Stimulated activated naive CD8-positive, alpha-beta T cell treated with anti-CD3 and anti-CD28 coated beads, Interleukin-15, amount 100 ng/mL, for 72 hours (primary cell): ENCODE data around the gene SLC7A11.

Experiments
- ATAC-seq: fragments of 150-1000 bp; cut with Tn5 transposase; 2 replicates; pipeline ENCODE4 v1.10.0; 2021; ENCODE audit warnings: mild to moderate bottlenecking, moderate library complexity
- DNase-seq, 2 donors: peaks; one replicate each; pipeline ENCODE4 v3.0.0; 2021 to 2022
- H3K27ac Mint-ChIP-seq, 2 donors: one replicate each; pipeline ENCODE4 v1.8.0; 2022; ENCODE audit warnings: mild to moderate bottlenecking in 2 of 2, mixed read lengths in 2 of 2, moderate library complexity in 2 of 2
- H3K27me3 Mint-ChIP-seq: one replicate; pipeline ENCODE4 v1.8.0; 2022; ENCODE audit warnings: mixed read lengths
- H3K4me1 Mint-ChIP-seq: one replicate; pipeline ENCODE4 v1.8.0; 2022; ENCODE audit warnings: mild to moderate bottlenecking, mixed read lengths
- H3K4me3 Mint-ChIP-seq, 2 donors: one replicate each; pipeline ENCODE4 v1.8.0; 2022; ENCODE audit warnings: mild to moderate bottlenecking in 2 of 2, mixed read lengths in 2 of 2, moderate library complexity in 1 of 2
- H3K9me3 Mint-ChIP-seq, 2 donors: one replicate each; pipeline ENCODE4 v1.8.0; 2022; ENCODE audit warnings: mixed read lengths in 2 of 2

The SLC7A11 gene

DNA sequence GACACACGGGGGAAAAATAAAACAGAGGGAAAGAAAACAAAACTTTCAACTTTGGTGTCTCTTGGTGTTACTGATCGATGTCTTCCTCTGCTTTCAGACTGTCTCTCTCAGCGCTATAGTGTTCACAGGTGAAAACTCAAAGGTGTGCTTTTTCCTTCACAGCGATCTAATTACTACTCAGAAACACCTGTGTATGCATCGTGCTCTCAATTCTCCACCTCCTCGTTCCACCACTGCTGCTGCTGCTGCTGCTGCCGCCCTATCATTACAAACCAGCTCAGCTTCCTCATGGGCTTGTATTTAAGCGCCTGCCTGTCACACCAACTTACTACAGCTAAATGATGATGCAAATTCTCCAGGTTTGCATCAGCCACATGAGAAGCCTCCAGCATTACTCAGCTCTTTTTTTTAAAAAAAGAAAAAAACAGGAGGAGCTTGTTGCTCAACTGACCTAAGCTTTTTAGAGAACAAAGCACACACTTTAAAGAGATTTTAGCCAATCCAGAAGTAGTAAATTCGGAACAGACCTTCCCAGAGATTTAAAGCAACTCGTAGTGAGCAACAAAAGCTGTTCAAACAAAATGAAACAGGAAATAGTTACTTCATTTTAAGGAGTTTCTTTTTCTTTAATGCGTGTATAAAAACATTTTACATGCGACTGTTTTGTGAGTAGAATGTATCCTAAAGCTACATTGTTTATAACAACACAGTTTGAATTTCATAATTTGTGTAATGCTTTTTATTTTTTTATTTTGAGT is at the start of gene SLC7A11:
Gene SLC7A11, minus strand, starts transcription at position 274 of the 758 bp plus-strand sequence. CDS start 280 bp downstream, outside the sequence.
- ATAC-seq (peak; percentile 97), DNase-seq (peak; percentile 67 to 80)
- H3K4me3 Mint-ChIP-seq, result peak within 1 kb of the TSS; percentile 97
- H3K9me3 Mint-ChIP-seq, result no peaks in the 10 kb centered on the region
- no peaks in the 10 kb centered on the region for H3K27me3 Mint-ChIP-seq
- peak within 1 kb of the TSS; percentile 98 to 99 for H3K27ac Mint-ChIP-seq
- H3K4me1 Mint-ChIP-seq, result peaks cover 18% of the 10 kb centered on the region

DNA sequence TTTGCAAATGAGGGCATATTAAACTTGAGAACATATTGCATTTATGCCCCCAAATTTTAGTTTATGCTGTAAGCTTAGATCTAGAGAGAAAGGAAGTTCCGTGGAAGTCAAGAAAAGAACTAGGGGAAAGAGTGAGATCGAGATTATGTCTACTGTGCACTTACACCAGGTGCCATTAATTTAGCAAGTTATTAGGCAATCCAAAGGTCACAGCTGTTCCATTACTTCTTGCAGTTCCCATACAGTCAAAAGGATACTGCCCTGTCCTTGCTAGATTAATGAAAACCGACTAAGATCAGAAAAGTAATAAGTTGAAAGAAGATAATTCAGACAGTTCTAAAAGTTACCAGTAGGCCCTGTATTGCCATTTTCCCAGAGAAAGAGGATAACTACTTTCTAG is 49.3 kb upstream of the SLC7A11 start:
- Mint-ChIP-seq H3K27me3 (no peaks in the 10 kb centered on the region), H3K9me3 (no peaks in the 10 kb centered on the region), H3K4me3 (no peak overlapping the region), H3K27ac (no peak overlapping the region), H3K4me1 (no peaks in the 10 kb centered on the region)
- ATAC-seq (no peak), DNase-seq (no peak)

DNA sequence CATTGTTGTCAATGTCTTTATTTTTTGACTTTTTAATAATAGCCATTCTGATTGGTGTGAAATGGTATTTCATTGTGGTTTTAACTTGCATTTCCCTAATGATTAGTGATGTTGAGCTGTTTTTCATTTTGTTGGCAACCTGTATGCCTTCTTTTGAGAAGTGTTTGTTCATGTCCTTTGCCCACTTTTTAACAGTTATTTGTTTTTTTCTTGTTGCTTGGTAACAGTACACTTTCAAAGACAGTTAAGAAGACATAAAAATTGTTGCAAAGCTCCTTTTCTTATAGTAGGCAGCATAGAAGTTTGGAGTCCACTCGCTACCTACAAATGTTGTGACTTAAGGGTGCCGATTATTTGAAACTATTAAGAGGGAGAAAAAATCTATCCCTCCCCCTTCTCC is 48.7 kb upstream of the SLC7A11 start:
- Mint-ChIP-seq H3K9me3 (no peaks in the 10 kb centered on the region), H3K27ac (no peak overlapping the region), H3K4me1 (no peaks in the 10 kb centered on the region), H3K4me3 (no peak overlapping the region), H3K27me3 (no peaks in the 10 kb centered on the region)
- DNase-seq (no peak), ATAC-seq (no peak)

DNA sequence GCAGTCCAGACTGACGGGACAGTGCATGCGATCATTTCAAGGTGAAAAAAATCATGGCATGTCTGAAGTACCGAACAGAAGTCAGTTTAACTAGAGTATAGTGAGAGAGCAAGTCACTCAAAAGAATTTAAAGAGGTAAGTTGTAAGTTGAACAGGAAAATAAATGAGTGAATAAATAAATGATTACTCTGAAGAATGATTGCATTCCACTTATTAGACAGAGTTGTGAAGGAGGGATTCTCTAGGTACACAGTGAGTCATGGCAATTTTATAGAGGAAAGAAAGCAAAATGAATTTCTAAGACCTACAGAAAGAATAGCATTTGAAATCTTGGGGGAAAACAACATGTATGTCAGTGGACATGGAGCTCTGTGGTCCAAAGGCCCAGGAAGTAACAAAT is 37.1 kb upstream of the SLC7A11 start:
- no peaks in the 10 kb centered on the region for H3K27me3 Mint-ChIP-seq
- H3K27ac Mint-ChIP-seq, result no peak overlapping the region
- DNase-seq (no peak), ATAC-seq (no peak)
- peaks cover 0 to 5% of the 10 kb centered on the region in 2 donors for H3K9me3 Mint-ChIP-seq
- H3K4me3 Mint-ChIP-seq, result no peak overlapping the region
- no peaks in the 10 kb centered on the region for H3K4me1 Mint-ChIP-seq

DNA sequence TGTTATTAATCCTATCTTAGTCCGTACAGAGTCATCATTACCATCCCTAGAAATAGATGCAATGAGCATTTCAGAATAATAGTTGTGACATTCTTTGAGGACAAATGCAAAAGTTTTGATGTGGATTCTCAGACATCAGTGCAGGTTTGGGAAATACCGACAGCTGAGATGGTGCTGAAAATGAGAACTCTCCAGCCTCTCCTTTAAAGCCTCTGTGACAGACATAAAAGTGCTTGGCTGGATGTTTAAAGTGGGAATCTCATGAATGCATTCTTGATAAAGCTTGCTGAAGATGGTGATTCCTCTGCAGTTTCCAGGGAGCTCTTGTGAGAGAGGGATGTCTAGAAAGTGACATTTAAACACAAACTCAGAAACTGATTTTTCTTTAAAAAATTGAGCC is 35.0 kb upstream of the SLC7A11 start:
- no peak for DNase-seq
- Mint-ChIP-seq H3K27ac (no peak overlapping the region), H3K4me1 (no peaks in the 10 kb centered on the region), H3K27me3 (no peaks in the 10 kb centered on the region), H3K4me3 (no peak overlapping the region), H3K9me3 (peaks cover 0 to 1% of the 10 kb centered on the region in 2 donors)
- no peak for ATAC-seq

DNA sequence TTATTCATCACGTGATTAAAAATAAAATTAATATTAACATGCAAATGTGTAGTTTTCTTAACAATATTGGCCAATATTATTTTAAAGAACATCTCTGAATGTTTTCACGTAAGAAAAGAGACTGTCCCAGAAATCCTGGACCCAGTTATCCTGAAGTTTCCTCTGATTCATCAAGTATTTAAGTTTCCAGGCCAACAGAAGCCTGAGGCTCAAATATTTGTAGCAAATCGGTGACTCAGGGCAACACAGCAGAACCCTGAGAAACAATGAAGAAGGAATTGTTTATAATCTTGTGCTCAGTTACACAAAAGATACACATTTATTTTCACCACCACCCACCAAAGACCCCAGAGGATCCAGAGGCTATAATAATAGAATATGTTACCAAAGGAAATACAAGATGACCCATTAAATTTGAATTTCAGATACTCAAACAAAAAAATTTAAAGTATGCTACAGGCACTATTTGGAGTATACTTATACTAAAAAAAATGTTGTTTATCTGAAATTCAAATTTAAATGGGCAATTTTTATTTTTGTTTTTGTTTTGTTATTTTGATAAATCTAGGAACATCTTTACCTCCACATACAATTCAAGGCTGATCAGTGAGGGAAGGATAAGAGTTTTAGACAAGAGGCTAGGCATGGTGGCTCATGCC is 33.9 kb upstream of the SLC7A11 start:
- H3K9me3 Mint-ChIP-seq, result no peaks in the 10 kb centered on the region
- no peak for ATAC-seq
- no peaks in the 10 kb centered on the region for H3K4me1 Mint-ChIP-seq
- H3K27ac Mint-ChIP-seq, result no peak overlapping the region
- no peak overlapping the region for H3K4me3 Mint-ChIP-seq
- no peak for DNase-seq
- no peaks in the 10 kb centered on the region for H3K27me3 Mint-ChIP-seq

DNA sequence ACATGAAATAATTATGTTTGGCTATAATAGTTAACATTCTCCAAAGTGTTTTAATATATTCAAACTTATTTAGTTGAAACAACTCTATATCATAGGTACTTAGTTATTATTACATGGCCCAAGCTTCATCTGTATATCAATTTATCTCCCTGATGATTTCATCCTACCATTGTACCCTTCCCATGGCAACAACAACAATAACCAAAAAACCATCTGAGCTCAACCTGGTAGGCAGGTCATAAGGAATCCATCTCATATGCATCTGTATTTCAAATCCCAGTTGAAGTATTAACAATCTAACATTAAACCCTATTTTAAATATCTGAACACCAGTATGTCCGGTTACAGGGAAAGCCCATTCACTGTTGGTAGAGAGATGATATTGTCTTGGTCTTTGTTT is 33.1 kb upstream of the SLC7A11 start:
- no peak for DNase-seq
- Mint-ChIP-seq H3K4me3 (no peak overlapping the region), H3K9me3 (no peaks in the 10 kb centered on the region), H3K4me1 (no peaks in the 10 kb centered on the region), H3K27me3 (no peaks in the 10 kb centered on the region), H3K27ac (no peak overlapping the region)
- no peak for ATAC-seq

DNA sequence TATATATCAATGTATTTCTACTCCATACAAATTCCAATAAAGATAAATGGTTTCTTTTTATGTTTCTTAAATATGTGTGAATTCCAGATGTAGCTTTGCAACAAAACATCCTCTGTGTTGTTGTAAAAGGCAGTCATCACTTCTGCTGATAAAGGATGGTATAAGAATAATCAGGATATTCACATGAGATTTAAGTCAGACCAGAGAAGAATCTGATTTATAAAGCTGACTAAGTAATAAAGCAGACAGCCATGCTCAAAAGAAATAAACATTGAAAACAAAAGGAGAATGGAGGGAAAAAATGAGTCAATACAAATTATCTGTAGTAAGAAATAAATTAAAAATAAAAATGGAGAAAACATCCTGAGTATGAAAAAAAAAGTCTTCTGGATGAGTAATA is 27.0 kb upstream of the SLC7A11 start:
- Mint-ChIP-seq H3K27ac (no peak overlapping the region), H3K4me3 (no peak overlapping the region), H3K27me3 (peaks cover 17% of the 10 kb centered on the region), H3K9me3 (no peaks in the 10 kb centered on the region), H3K4me1 (no peaks in the 10 kb centered on the region)
- ATAC-seq (no peak), DNase-seq (no peak)

DNA sequence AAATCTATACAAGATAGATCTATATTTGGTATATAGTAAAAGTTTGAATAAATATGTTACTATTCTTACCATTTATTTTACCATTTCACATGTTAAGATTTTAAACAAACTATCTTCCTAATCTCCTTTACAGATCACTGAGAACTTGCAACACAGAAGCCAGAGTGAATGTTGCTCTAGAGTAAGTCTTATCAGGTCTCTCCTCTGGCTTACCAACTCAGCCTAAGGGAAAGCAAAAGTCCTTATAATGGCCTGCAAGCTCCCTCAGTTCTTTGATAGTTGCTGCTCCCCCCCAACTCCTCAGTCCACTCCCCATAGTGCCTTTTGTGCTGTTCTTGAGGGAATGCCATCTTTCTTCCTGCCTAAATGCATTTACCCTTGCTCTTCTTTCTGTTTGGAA is 25.7 kb upstream of the SLC7A11 start:
- Mint-ChIP-seq H3K27me3 (peaks cover 21% of the 10 kb centered on the region), H3K4me3 (no peak overlapping the region), H3K27ac (no peak overlapping the region), H3K4me1 (no peaks in the 10 kb centered on the region), H3K9me3 (no peaks in the 10 kb centered on the region)
- DNase-seq (no peak), ATAC-seq (no peak)

DNA sequence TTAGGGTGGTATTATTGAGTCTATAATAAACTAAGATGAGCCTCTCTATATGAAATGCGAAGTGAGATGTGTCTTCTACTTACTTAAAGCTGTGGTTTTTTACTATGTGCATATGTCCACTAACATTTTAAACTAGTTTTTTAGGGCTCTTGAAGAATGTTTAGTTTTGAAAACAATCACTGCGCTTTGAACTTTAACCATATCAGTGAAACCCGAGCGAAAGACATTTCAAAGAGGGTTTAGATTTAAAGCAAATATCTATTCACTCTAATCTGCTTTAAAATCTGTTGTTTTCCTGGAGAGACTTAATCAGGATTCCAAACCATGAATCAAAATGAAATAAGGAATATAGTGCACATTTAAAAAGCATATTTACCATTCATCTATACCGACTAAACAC is 24.8 kb upstream of the SLC7A11 start:
- H3K4me3 Mint-ChIP-seq, result no peak overlapping the region

DNA sequence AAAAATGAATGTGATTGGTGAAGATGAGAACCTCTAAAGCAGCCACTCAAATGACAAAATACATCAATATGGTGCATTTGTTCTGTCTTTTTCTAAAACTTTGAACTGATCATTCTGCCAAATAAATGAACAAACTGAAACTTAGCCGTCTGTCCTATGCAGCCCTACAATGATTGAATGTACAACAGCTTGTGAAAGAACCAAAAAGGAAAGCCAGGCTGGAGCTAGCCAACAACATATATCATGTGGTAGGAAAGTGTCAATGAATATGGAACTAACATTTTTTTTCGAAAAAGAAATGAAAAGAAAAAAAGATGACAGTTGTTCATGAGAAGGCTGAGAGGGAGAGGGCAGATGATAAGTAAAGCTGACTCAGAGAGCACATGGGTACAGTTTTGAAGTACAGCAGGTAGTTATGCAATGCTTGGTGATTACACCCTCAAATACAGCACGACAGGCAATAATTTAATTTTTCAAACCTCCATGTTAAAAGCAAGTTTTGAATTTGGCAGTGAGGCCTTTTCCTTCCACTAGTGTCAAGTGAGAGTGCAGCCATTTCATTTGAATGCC is 21.2 kb upstream of the SLC7A11 start:
- no peak overlapping the region for H3K27ac Mint-ChIP-seq
- H3K4me3 Mint-ChIP-seq, result no peak overlapping the region
- no peaks in the 10 kb centered on the region for H3K4me1 Mint-ChIP-seq
- no peaks in the 10 kb centered on the region for H3K9me3 Mint-ChIP-seq
- no peak for DNase-seq
- H3K27me3 Mint-ChIP-seq, result peaks cover 21% of the 10 kb centered on the region
- ATAC-seq, result no peak

More for the DNA sequence above, 24.8 kb upstream of the SLC7A11 start:
- no peak overlapping the region for H3K27ac Mint-ChIP-seq
- no peaks in the 10 kb centered on the region for H3K4me1 Mint-ChIP-seq
- ATAC-seq (no peak), DNase-seq (no peak)
- H3K9me3 Mint-ChIP-seq, result no peaks in the 10 kb centered on the region
- H3K27me3 Mint-ChIP-seq, result peaks cover 26% of the 10 kb centered on the region

DNA sequence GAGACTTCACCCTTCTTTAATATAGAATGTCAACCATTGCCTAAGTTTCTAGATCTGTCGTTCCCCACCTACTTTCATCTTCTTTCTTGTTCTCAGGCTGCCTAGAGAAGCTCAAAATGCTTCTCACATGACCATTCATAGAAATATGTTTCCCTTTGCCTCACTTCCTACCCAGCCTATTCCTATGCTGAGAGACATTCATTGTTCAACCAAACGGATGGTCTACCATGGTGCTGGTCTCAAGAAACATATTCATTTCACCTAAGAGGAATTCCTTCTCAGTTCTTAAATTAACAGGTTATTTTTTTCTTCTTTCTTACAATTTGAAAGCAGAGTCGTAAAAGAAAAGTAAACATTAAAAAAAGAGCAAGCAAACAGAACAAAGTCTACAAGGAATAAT is 20.3 kb upstream of the SLC7A11 start:
- Mint-ChIP-seq H3K4me3 (no peak overlapping the region), H3K27ac (no peak overlapping the region), H3K4me1 (no peaks in the 10 kb centered on the region), H3K9me3 (no peaks in the 10 kb centered on the region), H3K27me3 (peaks cover 16% of the 10 kb centered on the region)
- no peak for DNase-seq
- no peak for ATAC-seq

DNA sequence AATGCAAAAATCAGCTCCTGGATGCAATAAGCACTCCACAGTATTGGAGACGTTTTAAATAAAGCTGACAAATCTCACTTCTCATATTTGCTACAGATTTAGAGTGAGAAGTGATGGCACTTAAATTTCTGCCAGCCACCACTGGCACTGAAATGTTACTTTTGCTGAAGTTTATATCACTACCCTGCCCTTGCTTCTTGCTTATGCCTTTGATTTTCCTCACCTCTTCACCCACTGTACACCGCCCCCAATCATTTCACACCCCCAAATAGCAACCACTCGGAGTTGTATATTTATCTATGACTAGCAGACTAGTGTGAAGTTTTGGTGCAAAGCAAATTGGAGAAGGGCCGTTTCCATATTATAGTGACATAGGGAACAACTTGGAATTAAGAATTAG is 19.9 kb upstream of the SLC7A11 start:
- no peak for DNase-seq
- H3K4me3 Mint-ChIP-seq, result no peak overlapping the region
- H3K9me3 Mint-ChIP-seq, result no peaks in the 10 kb centered on the region
- no peak overlapping the region for H3K27ac Mint-ChIP-seq
- ATAC-seq, result no peak
- peaks cover 16% of the 10 kb centered on the region for H3K27me3 Mint-ChIP-seq
- no peaks in the 10 kb centered on the region for H3K4me1 Mint-ChIP-seq

DNA sequence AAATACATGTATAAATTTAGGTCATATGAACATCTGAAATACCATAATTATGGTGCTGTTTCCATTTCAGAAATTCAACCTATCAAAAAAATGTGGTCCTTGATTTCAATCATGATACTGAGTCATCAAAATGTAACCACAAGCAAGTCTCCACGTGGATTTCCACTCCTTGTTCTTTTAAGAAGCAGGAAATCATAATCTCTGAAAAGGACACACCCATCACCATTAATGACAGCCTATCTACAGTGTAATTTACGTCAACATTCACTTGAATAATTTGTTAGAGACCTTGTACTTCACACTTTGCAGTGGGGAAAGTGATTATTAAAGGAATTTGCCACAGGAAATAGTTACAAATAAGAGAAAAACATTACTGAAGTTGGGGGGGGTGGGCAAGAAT is 17.7 kb upstream of the SLC7A11 start:
- ATAC-seq, result no peak
- H3K9me3 Mint-ChIP-seq, result no peaks in the 10 kb centered on the region

DNA sequence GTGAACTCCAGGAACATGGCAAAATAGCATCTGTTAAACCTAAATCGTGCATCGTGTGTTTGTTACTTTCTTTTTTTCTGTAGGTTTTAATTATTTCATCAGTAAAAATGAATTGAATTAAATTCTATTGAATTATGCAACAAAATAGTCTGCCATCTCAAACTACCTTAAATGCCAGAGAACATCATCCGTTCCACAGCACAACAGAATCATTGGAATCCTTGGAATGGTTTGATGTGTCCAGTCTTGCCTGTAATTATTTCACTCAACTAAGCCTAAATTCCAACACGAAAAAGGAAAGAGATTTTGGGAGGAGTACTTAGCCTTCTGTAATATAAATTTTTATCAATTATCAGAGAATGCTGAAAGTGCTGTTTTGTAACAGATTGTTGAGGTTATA is 17.1 kb upstream of the SLC7A11 start:
- Mint-ChIP-seq H3K27ac (no peak overlapping the region), H3K27me3 (peaks cover 17% of the 10 kb centered on the region)

More for the DNA sequence above, 17.7 kb upstream of the SLC7A11 start:
- H3K27ac Mint-ChIP-seq, result no peak overlapping the region
- H3K4me3 Mint-ChIP-seq, result no peak overlapping the region
- peaks cover 17% of the 10 kb centered on the region for H3K27me3 Mint-ChIP-seq
- no peak for DNase-seq
- H3K4me1 Mint-ChIP-seq, result no peaks in the 10 kb centered on the region

DNA sequence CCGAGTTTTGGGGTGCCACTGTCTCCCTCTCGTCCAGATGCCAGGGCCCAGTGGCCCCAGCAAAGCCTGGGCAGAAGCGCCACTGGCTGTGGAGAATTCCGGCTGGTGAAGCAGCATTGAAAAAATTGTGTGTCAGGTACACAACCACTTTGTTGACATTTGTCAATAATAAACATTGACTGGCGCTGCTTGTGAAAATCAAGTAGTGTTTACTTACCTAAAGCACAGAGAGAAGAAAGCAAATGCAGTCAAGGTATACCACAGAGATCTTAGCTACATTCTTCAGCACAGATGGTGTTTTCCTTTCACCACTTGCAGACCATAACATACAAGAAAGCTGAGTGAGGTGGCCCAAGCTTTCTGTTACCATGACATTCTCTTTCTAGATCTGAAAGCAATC is 14.5 kb upstream of the SLC7A11 start:
- Mint-ChIP-seq H3K4me3 (no peak overlapping the region), H3K4me1 (no peaks in the 10 kb centered on the region)

More for the DNA sequence above, 17.1 kb upstream of the SLC7A11 start:
- DNase-seq, result no peak
- Mint-ChIP-seq H3K4me3 (no peak overlapping the region), H3K9me3 (no peaks in the 10 kb centered on the region), H3K4me1 (no peaks in the 10 kb centered on the region)
- ATAC-seq, result no peak

More for the DNA sequence above, 14.5 kb upstream of the SLC7A11 start:
- no peaks in the 10 kb centered on the region for H3K9me3 Mint-ChIP-seq
- no peak for ATAC-seq
- no peak overlapping the region for H3K27ac Mint-ChIP-seq
- DNase-seq, result no peak
- H3K27me3 Mint-ChIP-seq, result peaks cover 8% of the 10 kb centered on the region
